Measurements from ENCODE around the gene FIGNL2.

GRCh38 chr12:51813931-51814310 is 34.6 kb downstream of the FIGNL2 start:
- TF ChIP-seq, protein P1, sequence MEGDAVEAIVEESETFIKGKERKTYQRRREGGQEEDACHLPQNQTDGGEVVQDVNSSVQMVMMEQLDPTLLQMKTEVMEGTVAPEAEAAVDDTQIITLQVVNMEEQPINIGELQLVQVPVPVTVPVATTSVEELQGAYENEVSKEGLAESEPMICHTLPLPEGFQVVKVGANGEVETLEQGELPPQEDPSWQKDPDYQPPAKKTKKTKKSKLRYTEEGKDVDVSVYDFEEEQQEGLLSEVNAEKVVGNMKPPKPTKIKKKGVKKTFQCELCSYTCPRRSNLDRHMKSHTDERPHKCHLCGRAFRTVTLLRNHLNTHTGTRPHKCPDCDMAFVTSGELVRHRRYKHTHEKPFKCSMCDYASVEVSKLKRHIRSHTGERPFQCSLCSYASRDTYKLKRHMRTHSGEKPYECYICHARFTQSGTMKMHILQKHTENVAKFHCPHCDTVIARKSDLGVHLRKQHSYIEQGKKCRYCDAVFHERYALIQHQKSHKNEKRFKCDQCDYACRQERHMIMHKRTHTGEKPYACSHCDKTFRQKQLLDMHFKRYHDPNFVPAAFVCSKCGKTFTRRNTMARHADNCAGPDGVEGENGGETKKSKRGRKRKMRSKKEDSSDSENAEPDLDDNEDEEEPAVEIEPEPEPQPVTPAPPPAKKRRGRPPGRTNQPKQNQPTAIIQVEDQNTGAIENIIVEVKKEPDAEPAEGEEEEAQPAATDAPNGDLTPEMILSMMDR (conservative IDR thresholded peaks at IDR 0.05; ENCODE audit: low read depth, low read length): no peak
- TF ChIP-seq EZH2 (IDR thresholded peaks at IDR 0.05; ENCODE audit: low read length, unreplicated experiment): no peak
- TF ChIP-seq EZH2phosphoT487 (IDR thresholded peaks at IDR 0.05; ENCODE audit: borderline replicate concordance, low read length): no peak

Measured in PC-3 (cell line).